B cell (primary cell): Measurements from ENCODE around the gene PDIA4. TPM values are rescaled to one million over a fixed set of nuclear protein-coding genes. Genes with fewer than 3 reads are reported as not detected.

Experiments used
- ATAC-seq: fragments of 200-7000 bp; cut with Tn5 transposase; one replicate; pipeline ENCODE4 v1.10.0; 2021; ENCODE audit warnings: low read depth, mild to moderate bottlenecking, moderate number of reproducible peaks, moderate library complexity
- CTCF ChIA-PET: fragments of 350-600 bp; sonication (Branson Sonifier 250); formaldehyde crosslinking; loops from one replicate; lab custom pipeline; 2021; ENCODE audit warnings: antibody characterized with exemption, inconsistent platforms; lab: Charles Lee
- POLR2A ChIA-PET: fragments of 350-600 bp; sonication (Branson Sonifier 250); formaldehyde crosslinking; loops from one replicate; lab custom pipeline; 2021; ENCODE audit warnings: antibody characterized with exemption; lab: Charles Lee
- DNase-seq: peaks from one replicate; pipeline ENCODE4 v3.0.0; 2013
- H2AFZ ChIP-seq: 2 replicates; pipeline ENCODE4 v1.6.1; 2012; ENCODE audit warnings: mild to moderate bottlenecking, low read depth, low read length; ENCODE audit not compliant: insufficient read depth, poor library complexity, severe bottlenecking
- H3K27ac ChIP-seq, 2 donors: 1 replicate in 1 of 2; 2 replicates in 1 of 2; pipeline ENCODE4 v1.5.1; 2012 to 2013; ENCODE audit warnings: low read length in 2 of 2, mild to moderate bottlenecking in 2 of 2, moderate library complexity in 1 of 2
- H3K27me3 ChIP-seq, 4 experiments: fragments of 200-600 bp in 1 of 4; sonication (generic) in 1 of 4; replicated peaks in 1 of 4; 1 replicate in 2 of 4; 2 replicates in 2 of 4; pipeline versions ENCODE4 v1.6.1 to v1.7.0; 2013 to 2016; ENCODE audit warnings: low read length in 3 of 4, mild to moderate bottlenecking in 2 of 4, mixed read lengths in 1 of 4, moderate library complexity in 1 of 4; ENCODE audit not compliant: insufficient read depth in 4 of 4, control insufficient read depth in 3 of 4; ENCODE audit errors: control extremely low read depth in 1 of 4
- H3K36me3 ChIP-seq, 2 experiments: replicated peaks in 1 of 2; 1 replicate in 1 of 2; 2 replicates in 1 of 2; pipeline versions ENCODE4 v1.6.1 to v1.7.1; 2013; ENCODE audit warnings: low read length in 1 of 2; ENCODE audit not compliant: insufficient read depth in 2 of 2, control insufficient read depth in 1 of 2; ENCODE audit errors: control extremely low read depth in 1 of 2, extremely low read depth in 1 of 2
- H3K4me1 ChIP-seq, 2 donors: fragments of 200-600 bp in 1 of 2; sonication (generic) in 1 of 2; 1 replicate in 1 of 2; 2 replicates in 1 of 2; pipeline versions ENCODE4 v1.5.1 to v1.6.1; 2013 to 2017; ENCODE audit warnings: low read length in 2 of 2; ENCODE audit not compliant: control insufficient read depth in 2 of 2, insufficient read depth in 2 of 2
- H3K4me2 ChIP-seq: replicated peaks from 2 replicates; pipeline ENCODE3; 2012; ENCODE audit warnings: mild to moderate bottlenecking, low read depth, low read length; ENCODE audit not compliant: poor library complexity, severe bottlenecking
- H3K4me3 ChIP-seq, 5 experiments: fragments of 200-600 bp in 1 of 5; sonication (generic) in 1 of 5; 1 replicate in 3 of 5; 2 replicates in 2 of 5; pipeline versions ENCODE4 v1.5.1 to v1.7.0; 2011 to 2016; ENCODE audit warnings: low read length in 4 of 5, mild to moderate bottlenecking in 4 of 5, low read depth in 2 of 5, control low read depth in 1 of 5, moderate library complexity in 1 of 5; ENCODE audit not compliant: insufficient read depth in 1 of 5; ENCODE audit errors: control extremely low read depth in 1 of 5, extremely low read depth in 1 of 5
- H3K79me2 ChIP-seq: fragments of 200-600 bp; sonication (generic); one replicate; pipeline ENCODE4 v1.6.0; 2016; ENCODE audit warnings: low read length; ENCODE audit not compliant: control insufficient read depth, insufficient read depth
- H3K9ac ChIP-seq: fragments of 200-600 bp; sonication (generic); 2 replicates; pipeline ENCODE4 v1.6.1; 2017; ENCODE audit warnings: mild to moderate bottlenecking, low read length, moderate library complexity
- H3K9me3 ChIP-seq, 3 donors: one replicate each; pipeline versions ENCODE4 v1.6.1 to v1.7.1; 2013; ENCODE audit warnings: low read length in 2 of 3; ENCODE audit not compliant: control insufficient read depth in 2 of 3, insufficient read depth in 1 of 3; ENCODE audit errors: control extremely low read depth in 1 of 3
- H4K20me1 ChIP-seq: 2 replicates; pipeline ENCODE4 v1.6.0; 2012; ENCODE audit warnings: mild to moderate bottlenecking, low read length; ENCODE audit not compliant: insufficient read depth, control insufficient read depth, poor library complexity, severe bottlenecking
- H3K27ac Mint-ChIP-seq: one replicate; pipeline ENCODE4 v1.8.0; 2021; ENCODE audit warnings: mixed read lengths
- H3K27me3 Mint-ChIP-seq: one replicate; pipeline ENCODE4 v1.8.0; 2021; ENCODE audit warnings: mixed read lengths
- H3K4me1 Mint-ChIP-seq: one replicate; pipeline ENCODE4 v1.8.0; 2021; ENCODE audit warnings: mixed read lengths
- H3K4me3 Mint-ChIP-seq: one replicate; pipeline ENCODE4 v1.8.0; 2021; ENCODE audit warnings: mixed read lengths
- H3K9me3 Mint-ChIP-seq: one replicate; pipeline ENCODE4 v1.8.0; 2022; ENCODE audit warnings: mixed read lengths; ENCODE audit not compliant: insufficient read depth
- EZH2 ChIP-seq: IDR thresholded peaks from 2 replicates; pipeline ENCODE4 v1.6.1; 2012; ENCODE audit warnings: borderline replicate concordance, low read depth, mild to moderate bottlenecking, moderate library complexity, low read length; ENCODE audit not compliant: insufficient read depth, poor library complexity, severe bottlenecking
- WGBS: methylation state at CpG from one replicate; pipeline ENCODE4 v1.1.5; 2013; ENCODE audit warnings: missing lambda C conversion rate; ENCODE audit not compliant: insufficient coverage; 5-methylcytosine and 5-hydroxymethylcytosine counted together
- intact Hi-C: fragments of 100-400 bp; cut with micrococcal nuclease; formaldehyde crosslinking; loops from one replicate; pipeline ENCODE4 v1.10.0; 2022
- polyA plus RNA-seq: library from polyadenylated mRNA; depleted of rRNA; stranded (reverse); fragments of >200 nt; gene quantifications from 2 replicates; pipeline ENCODE4 v1.2.3, GENCODE V29; 2012
- total RNA-seq, 2 donors: library from RNA; stranded (reverse); fragments of 120-200 nt in 1 of 2; gene quantifications; 1 replicate in 1 of 2; 2 replicates in 1 of 2; pipeline versions ENCODE4 v1.2.3 to v1.2.4, GENCODE V29; 2013 to 2022
- TF ChIP-seq, protein P1 (sequence below): fragments of 200-600 bp; IDR thresholded peaks from one replicate; pipeline ENCODE4 v1.8.0; 2022; ENCODE audit warnings: antibody characterized with exemption, mild to moderate bottlenecking

The PDIA4 gene
- total and polyA plus RNA-seq, 2 donors (not counting 1 experiment from before 2014, with no cell fraction given): 31.6 to 34.7 TPM

DNA sequence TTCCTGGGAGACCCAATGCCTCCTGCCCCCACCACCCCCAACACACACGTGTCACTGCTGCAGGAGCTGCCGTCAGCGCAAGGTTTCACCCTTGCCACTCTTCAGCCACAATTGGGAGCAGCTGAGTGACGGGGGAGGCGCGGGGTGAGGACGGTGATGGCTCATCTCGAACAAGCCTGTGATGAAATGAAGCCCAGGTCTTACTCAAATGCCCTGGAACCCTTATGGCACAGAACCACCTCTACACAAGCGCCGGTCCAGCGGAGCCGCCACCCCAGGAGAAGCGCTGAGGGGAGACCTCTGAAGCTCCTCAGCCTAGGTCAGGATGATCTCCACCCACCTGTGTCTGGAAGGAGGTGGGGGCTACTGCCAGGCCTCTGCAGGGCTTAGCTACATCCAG is 25.7 kb downstream of the PDIA4 start:
- TF ChIP-seq, protein P1, sequence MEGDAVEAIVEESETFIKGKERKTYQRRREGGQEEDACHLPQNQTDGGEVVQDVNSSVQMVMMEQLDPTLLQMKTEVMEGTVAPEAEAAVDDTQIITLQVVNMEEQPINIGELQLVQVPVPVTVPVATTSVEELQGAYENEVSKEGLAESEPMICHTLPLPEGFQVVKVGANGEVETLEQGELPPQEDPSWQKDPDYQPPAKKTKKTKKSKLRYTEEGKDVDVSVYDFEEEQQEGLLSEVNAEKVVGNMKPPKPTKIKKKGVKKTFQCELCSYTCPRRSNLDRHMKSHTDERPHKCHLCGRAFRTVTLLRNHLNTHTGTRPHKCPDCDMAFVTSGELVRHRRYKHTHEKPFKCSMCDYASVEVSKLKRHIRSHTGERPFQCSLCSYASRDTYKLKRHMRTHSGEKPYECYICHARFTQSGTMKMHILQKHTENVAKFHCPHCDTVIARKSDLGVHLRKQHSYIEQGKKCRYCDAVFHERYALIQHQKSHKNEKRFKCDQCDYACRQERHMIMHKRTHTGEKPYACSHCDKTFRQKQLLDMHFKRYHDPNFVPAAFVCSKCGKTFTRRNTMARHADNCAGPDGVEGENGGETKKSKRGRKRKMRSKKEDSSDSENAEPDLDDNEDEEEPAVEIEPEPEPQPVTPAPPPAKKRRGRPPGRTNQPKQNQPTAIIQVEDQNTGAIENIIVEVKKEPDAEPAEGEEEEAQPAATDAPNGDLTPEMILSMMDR: no peak
- TF ChIP-seq EZH2: no peak
- H4K20me1 ChIP-seq: no peaks in the 10 kb centered on the region
- no peak for ATAC-seq
- POLR2A ChIA-PET: no interaction called here
- H3K36me3 ChIP-seq: peaks cover 0 to 38% of the 10 kb centered on the region in 2 experiments
- H3K27me3 Mint-ChIP-seq: no peaks in the 10 kb centered on the region
- H3K4me1 ChIP-seq: peaks cover 0 to 7% of the 10 kb centered on the region in 2 donors
- H3K9me3 ChIP-seq: no peaks in the 10 kb centered on the region
- CTCF ChIA-PET: interaction anchor here (3.8 kb wide), 1 partner anchor 63 kb away, joined by 58 read pairs; no protein-coding TSS in a partner anchor
- H3K79me2 ChIP-seq: peaks cover 6% of the 10 kb centered on the region
- H3K4me1 Mint-ChIP-seq: peaks cover 4% of the 10 kb centered on the region
- H3K4me2 ChIP-seq: no peak overlapping the region
- no peak overlapping the region for H3K9ac ChIP-seq
- no peak overlapping the region for H3K27ac ChIP-seq
- H3K4me3 ChIP-seq: no peak overlapping the region
- no peak overlapping the region for H3K4me3 Mint-ChIP-seq
- intact Hi-C loops: no loop called here
- WGBS: 99% methylated on average over 9 of the region's 13 CpGs
- DNase-seq: no peak
- no peaks in the 10 kb centered on the region for H3K9me3 Mint-ChIP-seq
- H3K27ac Mint-ChIP-seq: no peak overlapping the region
- no peak overlapping the region for H2AFZ ChIP-seq
- H3K27me3 ChIP-seq: no peaks in the 10 kb centered on the region

DNA sequence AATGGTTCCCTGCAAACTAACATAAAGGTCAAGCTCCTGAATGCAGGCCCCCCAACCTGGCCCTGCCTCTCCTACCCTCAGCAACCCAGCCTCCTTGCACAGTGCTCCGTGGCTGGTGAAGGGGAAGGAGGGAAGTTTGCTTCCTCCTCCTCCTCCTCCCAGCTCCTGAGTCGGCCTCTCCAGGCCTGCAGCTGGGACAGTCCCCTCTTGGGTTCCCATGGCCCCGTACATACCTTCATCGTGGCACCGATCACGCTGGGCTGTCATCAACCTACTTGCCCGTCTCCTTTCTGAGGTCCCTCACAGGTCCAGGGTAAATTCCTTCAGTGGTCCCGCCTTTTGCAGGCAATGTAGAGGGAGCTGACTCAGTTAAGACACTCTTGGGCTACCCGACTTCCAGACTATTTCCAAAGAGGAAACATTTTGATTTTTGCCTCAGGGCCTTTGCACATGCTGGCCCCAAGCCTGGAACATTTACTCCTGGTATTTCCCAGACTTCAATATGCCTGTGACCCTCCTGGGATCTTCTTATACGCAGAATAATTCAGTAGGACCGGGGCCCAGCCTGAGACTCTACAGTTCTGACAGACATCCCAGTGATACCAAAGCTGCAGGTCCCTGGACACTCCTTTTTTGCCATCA is 26.8 kb downstream of the PDIA4 start:
- WGBS: over 99% methylated on average over 10 of the region's 11 CpGs
- Histone ChIP-seq H3K27me3 (no peaks in the 10 kb centered on the region), H3K9me3 (no peaks in the 10 kb centered on the region), H3K9ac (no peak overlapping the region), H3K4me3 (no peak overlapping the region), H3K27ac (no peak overlapping the region), H2AFZ (no peak overlapping the region), H3K4me1 (peaks cover 0 to 7% of the 10 kb centered on the region in 2 donors), H4K20me1 (no peaks in the 10 kb centered on the region), H3K4me2 (no peak overlapping the region), H3K36me3 (peaks cover 0 to 29% of the 10 kb centered on the region in 2 experiments), H3K79me2 (peaks cover 6% of the 10 kb centered on the region)
- TF ChIP-seq, protein P1: no peak
- no peak for TF ChIP-seq EZH2
- ATAC-seq: no peak
- ChIA-PET POLR2A (no interaction called here), CTCF (interaction anchor here (1.3 kb wide), 1 partner anchor 64 kb away, joined by 9 read pairs; no protein-coding TSS in a partner anchor)
- DNase-seq: no peak
- intact Hi-C loops: no loop called here
- H3K4me3 Mint-ChIP-seq: no peak overlapping the region
- no peaks in the 10 kb centered on the region for H3K9me3 Mint-ChIP-seq
- no peak overlapping the region for H3K27ac Mint-ChIP-seq
- H3K4me1 Mint-ChIP-seq: peaks cover 4% of the 10 kb centered on the region
- H3K27me3 Mint-ChIP-seq: no peaks in the 10 kb centered on the region
